OCI-LY7 (cell line): ENCODE results near the gene UNC13A. TPM values are rescaled to one million over a fixed set of nuclear protein-coding genes. Genes with fewer than 3 reads are reported as not detected.

Experiments used
- BruUV-seq: library from RNA; stranded (reverse); fragments of 400-500 nt; replicated peaks from 2 replicates; lab custom pipeline; 2021; lab: Mats Ljungman, UMichigan
- CTCF ChIA-PET: fragments of 300-600 bp; sonication (Branson Sonifier 250); formaldehyde crosslinking; loops from one replicate; lab custom pipeline; 2022; ENCODE audit warnings: antibody characterized with exemption; ENCODE audit not compliant: unreplicated experiment; lab: Charles Lee
- POLR2A ChIA-PET: fragments of 300-600 bp; sonication (Branson Sonifier 250); formaldehyde crosslinking; loops from one replicate; lab custom pipeline; 2022; ENCODE audit warnings: antibody characterized with exemption; lab: Charles Lee
- DNase-seq: peaks from one replicate; pipeline ENCODE4 v3.0.0-alpha.2; 2015; ENCODE audit warnings: low spot score
- H2AFZ ChIP-seq: fragments of 200-600 bp; sonication (generic), shearing (Covaris generic); 2 replicates; pipeline ENCODE4 v1.6.1; 2014; ENCODE audit warnings: mild to moderate bottlenecking, antibody characterized with exemption, low read length, moderate library complexity
- H3K27ac ChIP-seq: fragments of 200-600 bp; sonication (generic); 2 replicates; pipeline ENCODE4 v1.5.1; 2014; ENCODE audit warnings: mixed run types, low read depth, mild to moderate bottlenecking, moderate library complexity, low read length, inconsistent platforms; ENCODE audit not compliant: poor library complexity, severe bottlenecking
- H3K36me3 ChIP-seq: fragments of 200-600 bp; sonication (generic); 2 replicates; pipeline ENCODE4 v1.6.1; 2014; ENCODE audit warnings: mild to moderate bottlenecking, antibody characterized with exemption, low read length, moderate library complexity, mixed read lengths; ENCODE audit not compliant: insufficient read depth
- H3K4me1 ChIP-seq: fragments of 200-600 bp; sonication (generic); 2 replicates; pipeline ENCODE4 v1.5.1; 2014; ENCODE audit warnings: mild to moderate bottlenecking, low read length; ENCODE audit not compliant: insufficient read depth, poor library complexity, severe bottlenecking
- H3K4me2 ChIP-seq: fragments of 200-600 bp; sonication (generic); 2 replicates; pipeline ENCODE4 v1.6.1; 2014; ENCODE audit warnings: mild to moderate bottlenecking, low read length
- H3K4me3 ChIP-seq: fragments of 200-600 bp; sonication (generic); 2 replicates; pipeline ENCODE4 v1.5.1; 2014; ENCODE audit warnings: mild to moderate bottlenecking, low read depth, low read length; ENCODE audit not compliant: poor library complexity, severe bottlenecking
- H3K79me2 ChIP-seq: fragments of 200-600 bp; sonication (generic); 2 replicates; pipeline ENCODE4 v1.6.1; 2016; ENCODE audit warnings: low read depth, mild to moderate bottlenecking, low read length, moderate library complexity, mixed read lengths; ENCODE audit not compliant: insufficient read depth
- H3K9me2 ChIP-seq: fragments of 200-600 bp; sonication (generic); 2 replicates; pipeline ENCODE4 v1.6.1; 2016; ENCODE audit warnings: mild to moderate bottlenecking, low read length, mixed read lengths; ENCODE audit not compliant: insufficient read depth
- H3K9me3 ChIP-seq: fragments of 200-600 bp; sonication (generic); 2 replicates; pipeline ENCODE4 v1.6.1; 2014; ENCODE audit warnings: mild to moderate bottlenecking, mixed run types, low read length, mixed read lengths
- H4K20me1 ChIP-seq: fragments of 200-600 bp; sonication (generic); 2 replicates; pipeline ENCODE4 v1.6.1; 2014; ENCODE audit warnings: mild to moderate bottlenecking, antibody characterized with exemption, low read length, moderate library complexity, mixed read lengths; ENCODE audit not compliant: insufficient read depth
- EZH2phosphoT487 ChIP-seq: fragments of 200-600 bp; sonication (generic); IDR thresholded peaks from 2 replicates; pipeline ENCODE4 v1.6.1; 2018; ENCODE audit warnings: low read depth, borderline replicate concordance, mild to moderate bottlenecking, mixed run types, antibody characterized with exemption, low read length, moderate library complexity, mixed read lengths
- intact Hi-C: fragments of 100-400 bp; cut with micrococcal nuclease; formaldehyde crosslinking; loops from one replicate; pipeline ENCODE4 v1.10.0; 2022; ENCODE audit not compliant: unreplicated experiment
- total RNA-seq, 2 experiments: library from RNA; depleted of rRNA in 1 of 2; stranded (reverse); fragments of >200 nt in 1 of 2; shearing (Covaris generic) in 1 of 2; gene quantifications; 2 replicates each; pipeline ENCODE4 v1.2.3, GENCODE V29; 2014 to 2022
- TF ChIP-seq, protein P1 (sequence below): fragments of 200-600 bp; sonication (generic); conservative IDR thresholded peaks from 2 replicates; pipeline ENCODE4 v1.5.1; 2014; ENCODE audit warnings: mild to moderate bottlenecking, antibody characterized with exemption, low read length, moderate library complexity, mixed read lengths

Gene UNC13A
- total RNA-seq, 2 experiments from 2014 or later: 0.72 to 0.92 TPM

DNA sequence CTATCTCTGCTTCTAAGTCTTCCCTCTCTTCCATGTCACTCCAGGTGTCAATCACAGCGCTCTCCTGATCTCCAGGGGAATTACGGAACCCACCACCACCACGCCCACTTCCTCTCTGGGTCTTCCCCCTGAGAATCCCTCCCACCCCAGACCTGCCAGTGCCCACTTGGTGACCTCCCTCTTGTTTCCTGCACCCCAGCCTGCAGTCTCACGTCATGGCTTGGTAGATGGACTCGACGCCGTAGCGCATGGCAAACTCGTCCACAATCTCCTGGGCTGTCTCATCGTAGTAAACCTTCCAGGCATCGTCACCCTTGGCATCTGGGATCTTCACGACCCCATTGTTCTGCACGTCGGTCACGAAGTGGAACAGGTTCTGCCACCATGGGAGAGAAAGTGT lies 47.0 kb downstream of the UNC13A start:
- ChIA-PET CTCF (no interaction called here), POLR2A (no interaction called here)
- H3K4me2 ChIP-seq: no peak overlapping the region
- H4K20me1 ChIP-seq: no peaks in the 10 kb centered on the region
- H3K36me3 ChIP-seq: no peaks in the 10 kb centered on the region
- no peaks in the 10 kb centered on the region for H3K9me2 ChIP-seq
- no peaks in the 10 kb centered on the region for H3K79me2 ChIP-seq
- BruUV-seq: no TSS peak
- no peak overlapping the region for H3K27ac ChIP-seq
- no peak overlapping the region for H3K4me3 ChIP-seq
- DNase-seq: no peak
- H3K4me1 ChIP-seq: no peaks in the 10 kb centered on the region
- TF ChIP-seq, protein P1, sequence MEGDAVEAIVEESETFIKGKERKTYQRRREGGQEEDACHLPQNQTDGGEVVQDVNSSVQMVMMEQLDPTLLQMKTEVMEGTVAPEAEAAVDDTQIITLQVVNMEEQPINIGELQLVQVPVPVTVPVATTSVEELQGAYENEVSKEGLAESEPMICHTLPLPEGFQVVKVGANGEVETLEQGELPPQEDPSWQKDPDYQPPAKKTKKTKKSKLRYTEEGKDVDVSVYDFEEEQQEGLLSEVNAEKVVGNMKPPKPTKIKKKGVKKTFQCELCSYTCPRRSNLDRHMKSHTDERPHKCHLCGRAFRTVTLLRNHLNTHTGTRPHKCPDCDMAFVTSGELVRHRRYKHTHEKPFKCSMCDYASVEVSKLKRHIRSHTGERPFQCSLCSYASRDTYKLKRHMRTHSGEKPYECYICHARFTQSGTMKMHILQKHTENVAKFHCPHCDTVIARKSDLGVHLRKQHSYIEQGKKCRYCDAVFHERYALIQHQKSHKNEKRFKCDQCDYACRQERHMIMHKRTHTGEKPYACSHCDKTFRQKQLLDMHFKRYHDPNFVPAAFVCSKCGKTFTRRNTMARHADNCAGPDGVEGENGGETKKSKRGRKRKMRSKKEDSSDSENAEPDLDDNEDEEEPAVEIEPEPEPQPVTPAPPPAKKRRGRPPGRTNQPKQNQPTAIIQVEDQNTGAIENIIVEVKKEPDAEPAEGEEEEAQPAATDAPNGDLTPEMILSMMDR: no peak
- TF ChIP-seq EZH2phosphoT487: no peak
- intact Hi-C loops: no loop called here
- no peaks in the 10 kb centered on the region for H3K9me3 ChIP-seq
- H2AFZ ChIP-seq: no peak overlapping the region

DNA sequence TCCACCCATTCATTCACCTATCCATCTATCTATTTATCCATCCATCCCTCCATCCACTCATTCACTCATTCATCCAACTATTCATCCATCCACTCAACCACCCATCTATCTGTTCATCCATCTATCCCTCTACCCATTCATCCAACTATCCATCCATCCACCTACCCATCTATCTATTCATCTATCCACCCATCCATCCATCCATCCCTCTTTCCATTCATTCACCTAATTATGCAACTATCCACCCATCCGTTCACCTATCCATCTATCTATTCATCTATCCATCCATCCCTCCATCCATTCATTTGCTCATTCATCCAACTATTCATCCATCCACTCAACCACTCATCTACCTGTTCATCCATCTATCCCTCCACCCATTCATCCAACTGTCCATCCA lies 54.5 kb downstream of the UNC13A start:
- DNase-seq: no peak
- no TSS peak for BruUV-seq
- H3K36me3 ChIP-seq: no peaks in the 10 kb centered on the region
- CTCF ChIA-PET: no interaction called here
- no peak overlapping the region for H3K4me3 ChIP-seq
- H3K9me3 ChIP-seq: no peaks in the 10 kb centered on the region
- H2AFZ ChIP-seq: no peak overlapping the region
- POLR2A ChIA-PET: no interaction called here
- H3K4me2 ChIP-seq: no peak overlapping the region
- intact Hi-C loops: no loop called here
- no peaks in the 10 kb centered on the region for H4K20me1 ChIP-seq
- TF ChIP-seq, protein P1: no peak
- no peak for TF ChIP-seq EZH2phosphoT487
- H3K79me2 ChIP-seq: no peaks in the 10 kb centered on the region
- H3K4me1 ChIP-seq: no peaks in the 10 kb centered on the region
- no peaks in the 10 kb centered on the region for H3K9me2 ChIP-seq
- no peak overlapping the region for H3K27ac ChIP-seq

DNA sequence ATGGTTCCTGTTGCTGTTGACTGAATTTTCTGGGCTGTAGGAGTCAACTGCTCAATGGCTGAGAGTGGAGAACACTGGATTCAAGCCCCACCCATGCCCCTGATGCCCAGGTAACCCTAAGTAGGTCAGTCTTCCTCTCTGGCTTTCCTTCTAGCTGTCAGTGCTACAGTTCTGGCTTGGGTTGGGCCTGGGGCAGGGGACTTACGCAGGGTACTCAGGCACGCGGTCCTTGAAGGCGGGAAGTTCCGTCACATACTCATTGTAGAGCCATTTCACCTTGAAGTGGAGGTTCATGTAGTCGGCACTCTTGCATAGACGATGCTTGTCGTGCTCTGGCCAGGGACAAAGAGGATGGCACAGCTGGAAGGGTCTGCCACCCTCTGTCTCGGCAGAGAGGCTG lies 55.6 kb downstream of the UNC13A start:
- no peaks in the 10 kb centered on the region for H3K36me3 ChIP-seq
- no peak for DNase-seq
- POLR2A ChIA-PET: no interaction called here
- no peaks in the 10 kb centered on the region for H4K20me1 ChIP-seq
- no peaks in the 10 kb centered on the region for H3K9me2 ChIP-seq
- no peak overlapping the region for H3K4me2 ChIP-seq
- TF ChIP-seq, protein P1: no peak
- no peak for TF ChIP-seq EZH2phosphoT487
- no TSS peak for BruUV-seq
- no peak overlapping the region for H2AFZ ChIP-seq
- H3K9me3 ChIP-seq: no peaks in the 10 kb centered on the region
- H3K27ac ChIP-seq: no peak overlapping the region
- CTCF ChIA-PET: no interaction called here
- no peaks in the 10 kb centered on the region for H3K79me2 ChIP-seq
- no peaks in the 10 kb centered on the region for H3K4me1 ChIP-seq
- H3K4me3 ChIP-seq: no peak overlapping the region
- intact Hi-C loops: no loop called here
